ENCODE results near the gene EIF3K. TPM values are rescaled to one million over a fixed set of nuclear protein-coding genes. Genes with fewer than 3 reads are reported as not detected.
A peak's percentile ranks its signal among the peaks of the same experiment; 100 is the strongest.

EIF3K gene, protein sequence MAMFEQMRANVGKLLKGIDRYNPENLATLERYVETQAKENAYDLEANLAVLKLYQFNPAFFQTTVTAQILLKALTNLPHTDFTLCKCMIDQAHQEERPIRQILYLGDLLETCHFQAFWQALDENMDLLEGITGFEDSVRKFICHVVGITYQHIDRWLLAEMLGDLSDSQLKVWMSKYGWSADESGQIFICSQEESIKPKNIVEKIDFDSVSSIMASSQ
- polyA plus RNA-seq (240 to 304 TPM (median 260 TPM) in 3 replicates), polyA minus RNA-seq (344 to 553 TPM (median 352 TPM) in 3 replicates)
- 262 TPM for polyA plus RNA-seq (2011; ENCODE audit: low read depth)
- polyA plus RNA-seq (2011; cell fraction: cytosol; rRNA removed), result 399 and 557 TPM in 2 replicates
- 275 and 357 TPM in 2 replicates for polyA plus RNA-seq (2011; cell fraction: nucleus; rRNA removed)
- 276 and 339 TPM in 2 replicates for polyA plus RNA-seq (2012; ENCODE audit: low replicate concordance)
- 270 TPM for polyA minus RNA-seq (2011; cell fraction: cytosol; rRNA and poly(A)+ RNA removed)
- polyA minus RNA-seq (2011; cell fraction: nucleus; rRNA and poly(A)+ RNA removed), result 60.8 and 84.1 TPM in 2 replicates

DNA sequence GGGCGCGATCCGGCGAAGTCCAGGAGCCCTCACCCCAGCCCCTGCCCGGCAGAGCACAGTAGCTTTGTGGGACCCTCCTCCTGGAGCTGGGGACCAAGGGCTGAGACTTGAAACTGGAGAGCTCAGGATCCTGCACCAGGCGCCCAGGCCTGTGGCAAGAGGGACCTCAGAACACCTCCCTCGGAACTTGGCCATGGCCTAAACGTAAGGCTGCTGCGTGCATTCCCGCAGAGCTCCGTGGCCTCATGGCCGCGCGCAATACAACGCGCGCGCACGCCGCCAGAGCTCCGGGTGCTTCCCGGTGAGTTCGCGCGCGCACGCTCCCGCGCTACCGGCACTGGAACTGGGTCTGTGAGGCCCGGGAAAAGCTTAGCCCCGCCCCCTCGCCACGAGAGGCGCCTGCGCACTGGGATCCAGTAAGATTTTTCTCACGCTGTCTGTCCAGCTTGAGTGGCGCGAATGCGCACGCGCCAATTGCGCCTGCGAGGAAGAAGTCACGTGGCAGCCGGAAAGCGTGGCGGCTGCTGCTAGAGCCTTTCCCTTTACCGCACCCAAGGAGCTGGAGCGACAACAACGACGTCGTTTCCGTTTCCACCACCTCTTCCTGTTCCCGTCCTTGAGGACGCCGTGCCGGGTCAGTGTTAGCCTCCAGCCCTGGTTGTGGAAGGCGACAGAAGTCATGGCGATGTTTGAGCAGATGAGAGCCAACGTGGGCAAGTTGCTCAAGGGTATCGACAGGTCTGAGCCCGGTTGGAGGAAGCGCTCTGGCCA, at the start of gene EIF3K:
EIF3K (plus strand) TSS at position 599 of the 771 bp plus-strand sequence; CDS start at position 680, 81 bp downstream.
- peaks cover 13% of the 10 kb centered on the region for H3K4me1 ChIP-seq (ENCODE audit: control insufficient read depth, extremely low read depth, insufficient read depth, low read length)
- no peaks in the 10 kb centered on the region for H3K9me3 ChIP-seq (ENCODE audit: control insufficient read depth, low read depth, low read length)
- TF ChIP-seq EZH2 (IDR thresholded peaks at IDR 0.05; ENCODE audit: low read length), result no peak
- TF ChIP-seq, protein P1, sequence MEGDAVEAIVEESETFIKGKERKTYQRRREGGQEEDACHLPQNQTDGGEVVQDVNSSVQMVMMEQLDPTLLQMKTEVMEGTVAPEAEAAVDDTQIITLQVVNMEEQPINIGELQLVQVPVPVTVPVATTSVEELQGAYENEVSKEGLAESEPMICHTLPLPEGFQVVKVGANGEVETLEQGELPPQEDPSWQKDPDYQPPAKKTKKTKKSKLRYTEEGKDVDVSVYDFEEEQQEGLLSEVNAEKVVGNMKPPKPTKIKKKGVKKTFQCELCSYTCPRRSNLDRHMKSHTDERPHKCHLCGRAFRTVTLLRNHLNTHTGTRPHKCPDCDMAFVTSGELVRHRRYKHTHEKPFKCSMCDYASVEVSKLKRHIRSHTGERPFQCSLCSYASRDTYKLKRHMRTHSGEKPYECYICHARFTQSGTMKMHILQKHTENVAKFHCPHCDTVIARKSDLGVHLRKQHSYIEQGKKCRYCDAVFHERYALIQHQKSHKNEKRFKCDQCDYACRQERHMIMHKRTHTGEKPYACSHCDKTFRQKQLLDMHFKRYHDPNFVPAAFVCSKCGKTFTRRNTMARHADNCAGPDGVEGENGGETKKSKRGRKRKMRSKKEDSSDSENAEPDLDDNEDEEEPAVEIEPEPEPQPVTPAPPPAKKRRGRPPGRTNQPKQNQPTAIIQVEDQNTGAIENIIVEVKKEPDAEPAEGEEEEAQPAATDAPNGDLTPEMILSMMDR (optimal IDR thresholded peaks at IDR 0.05 in 1 of 3, IDR thresholded peaks at IDR 0.05 in 1 of 3, conservative IDR thresholded peaks at IDR 0.05 in 1 of 3; ENCODE audit: extremely low read depth in 1 of 3, insufficient read depth in 2 of 3, low read length in 3 of 3), result no peak
- H3K4me3 ChIP-seq (ENCODE audit: control insufficient read depth in 2 of 3, extremely low read depth in 1 of 3, insufficient read depth in 2 of 3, low read depth in 1 of 3, low read length in 3 of 3), result peak within 1 kb of the TSS; percentile 66 to 92 (median 82)
- H2AFZ ChIP-seq (ENCODE audit: control insufficient read depth, low read length), result peak within 1 kb of the TSS; percentile 86
- peak within 1 kb of the TSS; percentile 84 for H3K27ac ChIP-seq (ENCODE audit: control insufficient read depth, insufficient read depth, low read length)
- peaks cover 24% of the 10 kb centered on the region for H3K79me2 ChIP-seq (ENCODE audit: control insufficient read depth, insufficient read depth, low read length)
- FAIRE-seq (peak; percentile 84), DNase-seq (ENCODE audit: low read depth, low spot score) (peak; percentile 98)
- dilution Hi-C loops (cut with MboI; ENCODE audit: extremely low pct_ligation_motif_present, low sequenced_read_pairs), result no loop called here
- H3K4me2 ChIP-seq (ENCODE audit: control insufficient read depth, extremely low read depth, insufficient read depth, low read depth, low read length), result peak within 1 kb of the TSS; percentile 93
- peak within 1 kb of the TSS; percentile 92 for H3K9ac ChIP-seq (ENCODE audit: control insufficient read depth, extremely low read depth, insufficient read depth, low read length)
- no peaks in the 10 kb centered on the region for H3K9me1 ChIP-seq (ENCODE audit: control insufficient read depth, extremely low read depth, insufficient read depth, low read length)
- H4K20me1 ChIP-seq (ENCODE audit: control insufficient read depth, extremely low read depth, insufficient read depth, low read length), result no peaks in the 10 kb centered on the region
- H3K27me3 ChIP-seq (ENCODE audit: control insufficient read depth, extremely low read depth, insufficient read depth, low read length), result no peaks in the 10 kb centered on the region
- H3K36me3 ChIP-seq (ENCODE audit: control insufficient read depth in 2 of 2, extremely low read depth in 1 of 2, insufficient read depth in 2 of 2, low read length in 2 of 2), result peaks cover 8 to 18% of the 10 kb centered on the region in 2 experiments

DNA sequence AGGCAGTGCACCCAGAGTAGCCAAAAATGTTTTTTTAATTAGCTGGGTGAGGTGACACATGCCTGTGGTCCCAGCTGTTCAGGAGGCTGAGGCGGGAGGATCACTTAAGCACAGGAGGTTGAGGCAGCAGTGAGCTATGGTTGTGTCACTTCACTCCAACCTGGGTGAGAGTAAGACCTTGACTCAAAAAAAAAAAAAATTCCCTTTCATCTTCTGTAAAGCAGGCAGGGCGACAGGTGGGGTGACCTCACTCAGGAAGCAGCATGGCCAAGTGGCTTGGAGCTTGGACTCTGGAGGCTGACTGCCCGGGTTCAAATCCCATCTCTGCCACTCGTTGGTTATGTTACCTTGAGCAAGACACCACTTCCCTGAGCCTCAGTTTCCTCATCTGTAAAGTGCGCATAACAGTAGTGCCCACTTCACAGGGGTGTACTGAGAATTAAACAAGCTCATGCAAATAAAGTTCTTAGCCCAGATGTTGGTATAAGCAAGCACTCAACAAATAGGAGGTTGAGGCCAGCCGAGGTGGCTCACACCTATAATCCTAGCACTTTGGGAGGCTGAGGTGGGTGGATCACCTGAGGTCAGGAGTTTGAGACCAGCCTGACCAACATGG, 49.5 kb upstream of the EIF3K start:
- Histone ChIP-seq H3K79me2 (ENCODE audit: control insufficient read depth, insufficient read depth, low read length) (no peaks in the 10 kb centered on the region), H3K27ac (ENCODE audit: control insufficient read depth, insufficient read depth, low read length) (no peak overlapping the region), H3K4me3 (ENCODE audit: control insufficient read depth in 2 of 3, extremely low read depth in 1 of 3, insufficient read depth in 2 of 3, low read depth in 1 of 3, low read length in 3 of 3) (no peak overlapping the region), H3K36me3 (ENCODE audit: control insufficient read depth in 2 of 2, extremely low read depth in 1 of 2, insufficient read depth in 2 of 2, low read length in 2 of 2) (no peaks in the 10 kb centered on the region), H4K20me1 (ENCODE audit: control insufficient read depth, extremely low read depth, insufficient read depth, low read length) (no peaks in the 10 kb centered on the region), H3K4me1 (ENCODE audit: control insufficient read depth, extremely low read depth, insufficient read depth, low read length) (no peaks in the 10 kb centered on the region), H3K9me3 (ENCODE audit: control insufficient read depth, low read depth, low read length) (no peaks in the 10 kb centered on the region), H3K27me3 (ENCODE audit: control insufficient read depth, extremely low read depth, insufficient read depth, low read length) (peaks cover 12% of the 10 kb centered on the region), H2AFZ (ENCODE audit: control insufficient read depth, low read length) (no peak overlapping the region), H3K9ac (ENCODE audit: control insufficient read depth, extremely low read depth, insufficient read depth, low read length) (no peak overlapping the region), H3K9me1 (ENCODE audit: control insufficient read depth, extremely low read depth, insufficient read depth, low read length) (no peaks in the 10 kb centered on the region), H3K4me2 (ENCODE audit: control insufficient read depth, extremely low read depth, insufficient read depth, low read depth, low read length) (no peak overlapping the region)
- dilution Hi-C loops (cut with MboI; ENCODE audit: extremely low pct_ligation_motif_present, low sequenced_read_pairs), result no loop called here
- DNase-seq (ENCODE audit: low read depth, low spot score) (no peak), FAIRE-seq (no peak)
- no peak for TF ChIP-seq EZH2 (IDR thresholded peaks at IDR 0.05; ENCODE audit: low read length)
- TF ChIP-seq, protein P1 (optimal IDR thresholded peaks at IDR 0.05 in 1 of 3, IDR thresholded peaks at IDR 0.05 in 1 of 3, conservative IDR thresholded peaks at IDR 0.05 in 1 of 3; ENCODE audit: extremely low read depth in 1 of 3, insufficient read depth in 2 of 3, low read length in 3 of 3), result no peak
